Right kidney (tissue), 1 donor: ENCODE results near the gene CTNND2.
"Not testable (repeated sequence)": the region's sequence is repeated elsewhere in the genome, so short reads cannot be mapped to it uniquely, and the experiment has no call there.

ENCODE experiments used
- DNase-seq: peaks from one replicate; pipeline ENCODE4 v3.0.0-alpha.2; 2016

The CTNND2 gene

DNA sequence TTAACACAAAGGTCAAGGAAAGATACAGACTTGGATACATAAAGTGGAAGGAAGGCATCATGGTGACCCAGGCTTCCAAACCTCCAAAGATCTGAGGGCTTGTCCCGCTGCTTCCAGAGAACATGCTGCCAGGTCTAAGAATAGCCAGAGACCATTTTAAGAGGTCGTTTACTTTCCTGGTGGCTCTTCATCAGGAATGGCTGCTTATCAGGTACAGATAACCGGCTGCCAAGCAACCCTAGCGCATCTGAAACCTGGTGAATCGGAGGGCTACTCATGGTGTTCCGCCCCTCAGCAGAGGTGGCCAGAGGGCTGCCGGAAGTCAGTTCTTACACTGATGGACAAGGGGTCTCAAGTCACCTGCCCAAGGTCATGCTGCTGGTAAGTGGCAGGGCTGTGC lies 892.0 kb downstream of the CTNND2 start:
- no peak for DNase-seq

DNA sequence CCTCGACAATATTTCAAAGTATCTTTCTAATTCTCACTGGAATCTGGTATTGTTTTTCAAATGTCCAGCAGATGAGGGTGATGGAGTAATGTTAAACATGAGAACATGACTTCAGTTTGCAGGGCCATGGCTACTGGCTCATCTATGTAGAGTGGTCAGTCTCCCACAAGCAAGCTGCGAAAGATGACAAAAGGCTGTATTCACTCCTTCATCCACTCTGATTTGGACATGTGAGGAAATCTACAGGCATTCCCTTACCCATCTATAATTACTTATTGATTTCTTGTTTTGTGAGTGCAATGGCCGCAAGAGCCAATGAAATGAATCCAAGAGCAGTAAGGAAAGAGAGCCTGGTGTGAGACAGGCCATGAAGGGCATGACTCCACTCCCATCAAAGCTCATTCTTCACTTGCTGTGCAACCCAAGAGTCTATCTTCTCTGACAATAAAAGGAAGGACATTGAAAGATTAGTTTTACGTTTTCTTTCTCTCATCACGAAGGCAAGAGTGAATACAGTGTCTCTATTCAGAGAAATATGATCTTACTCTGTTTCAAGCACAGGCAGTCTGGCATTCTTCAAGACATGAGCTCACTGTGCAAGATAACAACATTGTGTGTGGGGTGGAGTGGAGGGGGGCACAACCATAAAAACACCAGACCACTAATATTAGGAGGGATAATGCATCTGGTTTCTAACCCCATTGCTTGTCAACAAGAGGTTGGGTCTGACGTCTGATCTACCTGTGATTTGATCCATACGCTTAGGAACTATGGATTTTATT lies 893.6 kb downstream of the CTNND2 start:
- no peak for DNase-seq

DNA sequence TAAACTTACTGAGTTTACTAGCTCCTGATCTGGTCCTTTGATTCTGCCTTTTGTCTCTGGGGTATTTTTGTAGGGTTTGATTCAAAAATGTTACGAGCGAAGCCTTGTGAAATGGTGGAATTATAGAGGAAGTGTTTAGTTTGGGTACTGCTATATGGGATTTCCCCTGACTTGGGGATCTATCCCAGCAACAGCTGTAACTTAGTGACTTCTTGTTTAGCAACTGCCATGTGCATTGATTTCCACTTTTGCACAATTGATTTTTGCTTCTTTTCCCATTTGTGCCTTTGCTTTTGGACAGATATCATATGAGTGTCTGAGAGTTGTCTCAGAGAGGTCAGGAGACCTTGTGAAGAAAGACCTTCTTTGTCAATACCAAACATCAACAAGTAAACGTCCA lies 894.7 kb downstream of the CTNND2 start:
- DNase-seq, result no peak

DNA sequence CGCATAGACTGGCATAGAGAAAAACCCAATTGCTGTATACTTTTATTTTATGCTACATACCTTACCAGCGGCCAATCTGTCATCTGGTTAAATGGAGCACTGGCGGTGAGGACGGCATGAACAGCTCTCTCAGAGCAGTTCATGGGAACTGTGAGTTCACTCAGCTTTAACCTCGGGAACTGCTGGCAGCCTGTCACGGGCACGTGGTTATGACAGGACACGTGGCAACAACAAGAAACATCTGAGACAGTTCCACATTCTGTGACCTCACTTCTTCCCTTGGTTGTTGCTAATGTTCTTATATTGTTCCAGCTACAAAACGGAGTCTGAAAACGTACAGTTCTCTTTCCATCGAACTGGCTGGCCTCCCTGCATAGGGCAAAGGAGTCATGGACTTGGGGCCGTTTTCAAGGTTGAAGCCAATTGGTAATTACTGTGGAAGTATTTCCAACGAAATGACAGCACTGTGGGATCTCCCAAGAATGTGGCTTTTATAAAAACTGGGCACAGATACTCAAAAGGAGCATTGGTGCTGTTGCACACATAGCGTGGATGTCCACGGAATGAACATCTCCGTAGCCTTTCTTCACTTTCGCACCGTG lies 896.9 kb downstream of the CTNND2 start:
- DNase-seq, result no peak

DNA sequence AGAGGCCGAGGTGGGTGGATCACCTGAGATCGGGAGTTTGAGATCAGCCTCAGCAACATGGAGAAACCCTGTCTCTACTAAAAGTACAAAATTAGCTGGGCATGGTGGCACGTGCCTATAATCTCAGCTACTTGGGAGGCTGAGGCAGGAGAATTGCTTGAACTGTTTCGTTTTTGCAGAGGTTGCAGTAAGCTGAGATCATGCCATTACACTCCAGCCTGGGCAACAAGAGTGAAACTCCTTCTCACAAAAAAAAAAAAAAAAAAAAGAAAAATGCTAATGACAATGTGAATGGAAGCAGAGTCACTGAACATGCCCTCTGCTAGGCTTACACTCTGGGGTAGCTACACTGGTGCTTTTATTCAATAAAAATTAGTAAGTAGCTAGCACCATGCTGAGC lies 899.7 kb downstream of the CTNND2 start:
- DNase-seq, result not testable (repeated sequence)

DNA sequence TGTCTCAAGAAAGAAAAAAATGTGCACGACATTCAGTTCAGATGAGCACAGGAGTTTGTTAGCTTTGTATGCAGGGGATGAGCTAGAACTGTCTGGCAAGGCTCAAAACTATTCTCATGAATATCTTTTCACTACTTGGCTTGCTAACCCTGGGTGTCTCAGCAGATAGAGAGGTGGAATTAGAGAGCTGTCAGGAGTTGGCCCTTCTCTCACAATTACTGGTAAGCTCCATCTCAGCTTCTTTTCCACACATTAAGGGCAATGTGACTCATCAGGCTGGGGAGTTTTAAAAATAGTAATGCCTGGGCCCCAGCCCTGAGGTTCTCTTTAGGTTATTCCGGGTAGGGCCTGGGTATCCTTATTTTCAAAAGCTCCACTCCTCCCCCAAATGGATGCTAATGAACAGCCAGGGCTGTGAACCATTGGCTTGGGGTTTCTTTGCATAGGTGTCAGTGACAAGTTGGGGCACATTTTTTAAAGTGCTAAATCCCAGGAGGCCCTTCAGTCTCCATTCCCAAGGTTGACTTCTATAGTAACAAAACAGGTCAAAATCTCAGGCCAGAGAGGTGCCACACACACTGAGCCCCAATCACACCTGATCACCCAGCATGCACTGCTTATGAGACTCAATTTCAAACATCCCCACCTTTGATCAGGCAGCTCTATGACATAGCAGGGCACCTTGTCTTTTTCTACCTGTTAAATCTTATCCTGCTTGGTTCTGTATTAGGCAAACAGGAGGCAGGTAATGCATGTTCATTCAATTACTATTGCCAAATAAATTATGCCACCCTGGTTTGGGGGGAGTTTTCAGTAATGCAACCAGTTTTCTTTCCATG lies 903.5 kb downstream of the CTNND2 start:
- no peak for DNase-seq

DNA sequence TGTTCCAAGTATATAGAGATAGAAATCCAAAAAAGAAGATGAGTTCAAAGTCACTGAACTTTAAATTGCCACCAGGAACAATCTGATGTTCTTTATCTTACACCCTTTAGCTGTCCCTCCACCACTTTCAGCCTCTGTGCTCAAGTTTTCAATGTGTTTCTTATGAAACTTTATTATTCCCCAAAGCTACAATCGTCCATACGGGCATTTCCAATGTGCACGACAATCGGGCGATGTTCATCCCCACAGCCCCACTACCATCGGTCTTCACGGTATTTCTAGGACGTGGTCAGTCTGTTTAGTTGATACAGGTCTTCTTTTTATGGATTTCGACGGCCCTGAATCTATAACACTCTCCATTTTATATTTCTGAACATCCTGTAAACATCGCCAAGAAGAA lies 904.5 kb downstream of the CTNND2 start:
- DNase-seq, result no peak

DNA sequence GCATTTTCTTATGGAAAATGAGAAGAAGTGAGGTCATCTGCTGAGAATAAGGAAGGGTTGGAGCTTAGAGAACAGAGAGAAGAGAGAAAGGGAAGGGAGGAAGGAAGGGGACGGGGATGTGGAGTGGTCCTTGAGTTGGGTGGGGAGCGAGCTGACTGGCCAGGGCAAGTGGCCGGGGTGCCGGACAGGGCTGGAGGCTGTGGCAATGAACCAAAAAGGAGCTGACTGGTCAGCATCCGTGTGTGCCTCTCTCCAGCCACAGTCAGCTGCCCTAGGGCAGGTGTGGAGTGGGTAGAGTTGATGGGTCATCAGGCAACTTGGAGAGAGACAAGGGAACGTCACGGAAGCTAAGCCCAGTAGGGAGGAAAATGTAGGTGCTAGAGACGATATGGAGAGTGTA lies 908.4 kb downstream of the CTNND2 start:
- no peak for DNase-seq

DNA sequence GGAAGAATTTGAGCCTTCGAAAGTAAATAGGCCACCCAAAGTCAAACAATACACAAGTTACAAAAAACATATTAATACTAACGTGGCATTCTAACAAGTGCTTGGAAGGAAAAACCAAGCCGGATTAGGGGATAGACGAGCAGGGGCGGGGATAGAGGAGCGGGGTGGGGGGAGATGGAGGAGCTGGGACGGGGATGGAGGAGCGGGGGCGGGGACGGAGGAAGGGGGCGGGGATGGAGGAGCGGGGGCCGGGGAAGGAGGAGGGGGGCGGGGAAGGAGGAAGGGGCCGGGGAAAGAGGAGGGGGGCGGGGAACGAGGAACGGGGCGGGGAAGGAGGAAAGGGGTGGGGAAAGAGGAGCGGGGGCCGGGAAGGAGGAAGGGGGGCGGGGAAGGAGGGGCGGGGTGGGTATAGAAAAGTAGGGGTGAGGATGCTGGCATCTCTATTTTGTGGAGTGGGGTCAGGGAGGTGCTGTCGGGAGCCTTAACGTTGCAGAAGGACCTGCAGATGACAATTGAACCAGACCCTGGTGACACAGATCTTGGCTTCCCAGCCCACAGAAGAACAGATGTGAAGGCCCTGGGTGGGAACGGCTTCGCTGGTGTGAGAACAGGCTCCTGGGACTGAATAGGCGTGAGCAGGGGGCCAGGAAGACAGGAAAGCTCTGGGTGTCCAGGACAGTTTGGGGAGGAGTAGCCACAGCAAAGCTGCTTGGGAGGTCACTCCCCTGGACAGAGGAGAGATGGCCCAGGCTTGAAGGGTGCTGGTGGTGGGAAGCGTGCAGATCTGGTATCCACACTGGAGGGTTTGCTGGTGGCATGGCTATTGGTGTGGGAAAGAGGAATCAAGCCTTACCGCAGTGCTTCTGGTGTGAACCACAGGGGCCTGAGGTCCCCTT lies 909.9 kb downstream of the CTNND2 start:
- no peak for DNase-seq

DNA sequence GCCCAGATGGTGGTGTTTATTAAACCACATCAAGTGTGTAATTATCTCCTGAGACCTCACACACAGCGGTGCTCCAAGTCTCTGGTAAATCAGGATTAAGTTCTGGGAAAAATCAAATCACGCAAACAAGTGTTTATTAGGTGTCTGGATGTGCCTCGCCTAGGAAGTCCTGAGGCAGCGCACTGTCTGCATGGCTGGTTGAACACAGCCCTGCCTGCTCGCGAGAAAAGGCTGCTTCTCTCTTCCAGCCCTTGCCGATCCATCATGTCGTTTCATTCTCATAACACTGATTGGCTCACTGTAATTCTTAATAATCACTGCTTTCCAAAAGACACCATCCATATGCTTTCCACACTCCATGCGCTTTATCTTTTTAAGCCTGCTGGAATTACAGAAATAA lies 913.6 kb downstream of the CTNND2 start:
- DNase-seq, result no peak

DNA sequence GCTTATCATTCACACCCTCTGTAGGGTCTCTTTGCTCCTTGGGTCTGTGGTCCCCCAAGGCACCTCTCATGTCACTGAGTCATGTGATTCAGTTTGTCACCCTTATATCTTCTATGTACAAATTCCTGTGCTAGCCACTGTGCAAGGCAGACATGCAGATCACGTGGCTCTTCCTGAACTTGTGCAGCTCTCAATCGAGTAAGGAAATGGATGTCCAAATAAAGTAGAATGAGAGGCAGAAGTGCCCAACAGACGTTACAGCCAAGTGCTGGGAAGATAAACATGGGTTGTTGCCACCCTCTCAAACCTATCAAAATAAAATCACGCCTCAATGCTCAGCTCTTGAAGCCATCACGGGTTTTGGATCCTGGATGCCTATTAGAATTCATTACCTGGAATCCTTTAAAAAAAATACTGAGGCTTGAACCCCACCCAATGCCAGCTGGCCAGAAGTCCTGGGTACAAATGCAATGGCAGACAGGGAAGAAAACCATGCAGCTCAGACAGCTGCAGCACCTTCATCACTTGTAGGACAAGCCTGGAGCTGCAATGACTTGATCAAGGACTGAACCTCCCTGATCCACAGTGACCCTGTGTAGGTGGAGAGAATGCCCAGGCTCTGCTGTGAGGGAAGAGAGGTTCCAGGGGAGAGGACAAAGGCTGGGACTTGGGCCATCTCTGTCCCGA lies 914.5 kb downstream of the CTNND2 start:
- DNase-seq, result no peak

DNA sequence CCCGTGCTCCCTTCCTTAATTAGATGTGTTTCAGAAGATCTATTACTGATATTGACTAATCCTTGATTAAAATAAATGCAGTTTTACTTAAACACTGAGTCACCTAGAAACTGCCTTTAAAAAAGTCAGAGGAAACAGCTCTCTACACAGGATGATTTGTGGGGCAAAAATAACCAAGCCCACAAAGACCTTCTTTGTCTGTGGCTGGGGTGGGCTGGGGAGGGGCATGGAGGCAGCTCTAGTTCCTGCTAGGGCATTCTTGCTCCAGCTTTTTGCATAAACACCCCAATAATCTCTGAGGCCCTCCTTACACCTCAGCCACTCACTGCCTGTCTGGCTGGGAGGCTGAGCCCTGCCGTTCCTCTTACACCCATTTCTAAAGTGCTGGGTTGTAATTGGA lies 915.6 kb downstream of the CTNND2 start:
- DNase-seq, result no peak

DNA sequence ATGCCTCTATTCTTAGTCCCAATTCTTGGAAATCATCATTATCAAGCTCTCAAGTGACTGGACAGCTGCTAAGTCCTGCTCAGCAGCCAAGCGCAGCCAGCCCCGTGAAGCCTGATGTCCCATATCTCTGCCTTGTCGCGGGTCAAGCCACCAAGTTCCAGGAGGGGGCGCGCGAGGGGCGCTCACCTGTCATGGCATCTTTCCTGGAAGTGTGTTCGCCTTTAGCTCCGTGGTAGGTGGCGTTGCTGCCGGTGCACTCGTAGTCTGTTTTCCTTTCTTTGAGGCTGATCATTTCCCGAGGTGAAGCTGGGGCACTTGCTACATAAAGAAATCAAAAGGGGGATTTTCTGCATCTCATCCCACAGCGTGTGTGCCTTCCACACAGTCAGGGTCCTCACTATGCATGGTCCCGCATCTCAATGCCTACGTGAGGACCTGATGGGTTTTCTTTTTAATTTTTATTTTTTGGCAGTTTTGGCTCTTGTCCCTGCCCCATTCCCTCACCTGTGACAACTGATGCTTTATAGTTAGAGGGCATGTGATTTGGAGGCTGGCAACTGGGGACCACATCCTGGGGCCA lies 916.2 kb downstream of the CTNND2 start:
- peak; percentile 62 for DNase-seq

DNA sequence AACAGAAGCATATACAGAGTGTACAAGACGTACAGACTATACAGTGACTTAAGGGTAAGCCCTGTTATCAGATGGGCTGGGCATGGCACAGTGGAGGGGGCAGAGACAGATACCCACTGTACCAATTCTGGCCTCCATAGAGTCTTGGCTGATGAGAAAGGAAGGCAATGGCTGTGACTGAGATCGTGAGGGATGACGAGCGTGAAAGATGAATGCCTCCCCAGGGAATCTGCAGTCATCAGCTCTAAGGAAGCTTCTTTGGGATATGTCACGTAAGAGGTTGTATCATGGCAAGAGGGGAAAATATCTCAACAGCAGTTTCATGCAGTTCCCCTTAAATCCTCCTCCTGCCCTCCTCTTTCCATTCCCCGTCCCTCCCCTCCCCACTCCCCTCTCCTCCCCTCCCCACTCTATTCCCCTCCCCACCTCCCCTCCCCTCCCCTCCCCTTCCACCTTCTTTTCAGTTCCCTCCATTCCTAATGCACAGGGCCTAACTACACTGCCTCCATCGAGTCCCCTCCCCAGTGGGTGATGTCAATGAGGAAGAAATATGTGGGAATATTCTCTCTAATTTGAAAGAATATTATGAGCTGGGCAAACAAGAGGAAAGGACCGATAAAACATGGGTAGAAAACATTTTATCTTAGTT lies 916.8 kb downstream of the CTNND2 start:
- no peak for DNase-seq

DNA sequence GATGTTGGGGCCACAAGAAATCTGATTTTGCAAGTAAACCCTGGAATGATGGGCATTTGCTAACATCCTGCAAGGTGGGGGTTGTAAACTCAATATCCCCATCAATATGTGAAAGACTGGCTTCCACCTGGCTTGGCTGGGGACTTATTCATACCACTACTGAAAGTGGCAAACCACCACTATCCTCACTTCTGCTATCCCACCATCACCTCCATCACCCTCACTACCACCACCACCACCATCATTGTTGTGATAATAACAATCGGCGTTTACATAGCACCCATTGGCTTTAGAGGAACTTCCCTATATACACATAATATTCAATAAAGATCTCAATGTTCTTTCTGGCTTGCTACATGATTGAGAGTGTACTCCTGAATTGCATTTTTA lies 918.5 kb downstream of the CTNND2 start:
- no peak for DNase-seq

DNA sequence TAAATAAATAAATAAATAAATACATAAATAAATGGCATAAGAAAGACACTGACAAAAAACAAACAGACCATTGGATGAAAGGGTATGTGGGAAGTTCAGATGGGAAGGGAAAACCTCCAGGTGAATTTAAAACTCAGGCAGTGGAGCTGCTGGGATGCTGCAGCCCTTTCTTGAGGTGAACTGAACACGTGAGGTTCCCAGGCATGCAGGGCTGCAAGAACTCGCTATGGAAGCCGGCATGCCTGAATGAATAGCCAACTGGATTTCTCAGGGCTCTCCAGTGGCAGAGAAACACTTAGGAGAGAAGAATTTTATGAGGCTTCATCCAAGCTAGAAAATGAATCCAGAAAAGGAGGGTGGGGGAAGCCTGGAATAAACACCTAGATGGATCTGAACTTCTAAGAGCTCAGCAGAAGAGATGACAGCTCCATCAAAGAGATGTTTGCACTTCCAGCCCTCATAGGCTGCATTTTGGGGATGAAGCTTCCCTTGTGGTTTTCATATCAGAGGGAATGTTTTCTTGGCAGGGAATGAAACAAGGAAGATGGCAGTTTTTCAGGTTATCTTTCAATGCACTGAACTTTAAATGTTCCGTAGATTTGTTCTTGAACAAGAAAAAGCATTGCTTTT lies 919.0 kb downstream of the CTNND2 start:
- DNase-seq, result no peak

DNA sequence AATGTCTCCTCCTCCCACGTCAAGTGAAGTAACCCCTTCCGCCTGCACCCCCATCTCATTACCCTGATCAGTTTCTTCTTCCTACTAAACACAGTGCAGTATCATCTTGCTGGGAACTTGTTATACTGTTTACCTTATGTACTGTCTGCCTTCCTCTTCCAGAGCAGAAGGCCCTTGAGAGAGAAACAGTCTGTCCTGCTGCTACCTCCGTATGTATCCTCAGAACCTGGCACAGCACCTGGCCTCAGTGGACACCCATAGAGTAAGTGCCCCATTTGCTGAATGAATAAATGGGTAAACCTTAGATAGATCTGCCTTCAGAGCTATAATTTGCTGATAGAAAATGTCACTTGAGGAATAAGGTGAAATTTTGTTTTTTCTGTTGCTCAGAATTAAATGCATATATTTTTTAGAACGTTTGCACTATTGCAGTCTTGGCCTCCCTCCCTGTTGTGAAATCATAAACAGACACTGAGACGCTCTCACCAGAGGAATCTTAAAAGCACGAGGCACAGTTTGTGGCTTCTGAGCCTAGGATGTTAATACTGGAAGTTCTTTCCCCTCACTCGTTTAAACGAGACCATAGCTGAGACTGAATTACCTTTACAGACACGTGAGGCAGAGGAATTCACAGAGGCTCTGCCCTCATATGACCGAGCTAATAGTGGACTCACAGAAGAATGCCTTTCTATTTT lies 920.1 kb downstream of the CTNND2 start:
- no peak for DNase-seq

DNA sequence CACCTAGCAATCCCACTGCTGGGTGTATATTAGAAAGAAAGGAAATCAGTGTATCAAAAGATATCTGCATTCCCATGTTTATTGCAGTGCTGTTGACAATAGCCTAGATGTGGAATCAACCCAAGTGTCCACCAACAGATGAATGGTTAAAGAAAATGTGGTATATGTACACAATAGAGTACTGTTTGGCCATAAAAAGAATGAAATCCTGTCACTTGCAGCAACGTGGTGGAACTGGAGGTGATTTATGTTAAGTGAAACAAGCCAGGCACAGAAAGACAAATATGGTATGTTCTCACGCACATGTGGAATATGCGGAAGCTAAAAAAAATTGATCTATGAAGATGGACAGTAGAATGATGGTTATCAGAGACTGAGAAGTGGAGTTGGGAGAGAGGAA lies 921.6 kb downstream of the CTNND2 start:
- DNase-seq, result no peak

DNA sequence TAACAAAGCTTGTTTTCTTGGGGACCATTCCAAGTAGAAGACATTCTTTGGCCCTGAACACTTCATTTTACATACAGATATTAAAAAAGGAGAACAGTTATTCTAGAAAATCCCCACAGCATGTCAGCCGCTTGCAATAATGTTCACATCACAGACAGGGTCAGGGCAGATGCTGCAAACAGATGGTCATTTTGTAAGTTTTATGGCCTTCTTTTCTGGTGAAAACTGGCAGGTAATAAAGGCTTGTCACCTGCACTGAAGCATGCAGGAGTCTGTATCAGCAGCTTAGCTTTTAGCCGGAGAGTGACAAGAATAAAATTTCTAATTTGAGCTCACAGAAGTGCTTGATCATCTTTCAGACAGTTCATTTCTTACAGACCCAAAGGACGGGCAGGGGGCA lies 922.3 kb downstream of the CTNND2 start:
- no peak for DNase-seq

DNA sequence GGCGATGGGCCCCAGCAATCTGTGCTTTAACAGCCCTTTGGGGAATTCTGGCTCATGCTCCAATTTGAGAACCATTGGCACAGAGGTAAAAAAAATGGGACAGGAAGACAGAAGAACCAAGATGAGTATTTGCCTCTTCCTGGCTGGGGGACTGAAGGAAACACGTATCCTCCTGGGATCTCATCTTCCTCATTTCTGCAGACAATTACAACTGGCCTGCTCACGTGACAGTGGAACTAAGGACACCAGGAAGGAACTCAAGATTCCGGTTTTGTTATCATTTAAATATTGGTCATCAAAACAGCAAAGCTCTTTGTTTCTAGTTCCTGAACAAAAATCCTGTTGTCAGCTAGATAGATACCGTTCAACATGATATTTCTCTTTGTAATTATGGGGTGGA lies 927.2 kb downstream of the CTNND2 start:
- DNase-seq, result no peak
